Ramos (cell line): ENCODE measurements around the gene MITF.

ENCODE experiments used
- in situ Hi-C: fragments of 300-500 bp; cut with MboI; formaldehyde crosslinking; loops from one replicate; pipeline ENCODE4 v1.14.3; 2022; ENCODE audit warnings: low sequenced_read_pairs; ENCODE audit not compliant: unreplicated experiment

MITF gene

GRCh38 chr3:69938931-69939330, 199.7 kb downstream of the MITF start:
- in situ Hi-C loops = no loop called here

GRCh38 chr3:69941037-69941436, 201.8 kb downstream of the MITF start:
- in situ Hi-C loops = no loop called here

- in situ Hi-C loops = no loop called here
Measured at GRCh38 chr3:69941439-69942176, 202.3 kb downstream of the MITF start.

- in situ Hi-C loops = no loop called here
Measured at GRCh38 chr3:69944931-69945493, 205.7 kb downstream of the MITF start.

GRCh38 chr3:69948246-69948862, 209.1 kb downstream of the MITF start:
- in situ Hi-C loops = no loop called here

- in situ Hi-C loops = no loop called here
Measured at GRCh38 chr3:69951616-69952015, 212.4 kb downstream of the MITF start.

- in situ Hi-C loops = no loop called here
Measured at GRCh38 chr3:69959581-69959980, 220.3 kb downstream of the MITF start.

- in situ Hi-C loops = no loop called here
Measured at GRCh38 chr3:69961706-69962439, 222.6 kb downstream of the MITF start.

- in situ Hi-C loops = no loop called here
Measured at GRCh38 chr3:69963643-69964042, 224.4 kb downstream of the MITF start.

GRCh38 chr3:69967156-69967555, 227.9 kb downstream of the MITF start:
- in situ Hi-C loops = no loop called here

- in situ Hi-C loops = no loop called here
Measured at GRCh38 chr3:69970827-69971226, 231.6 kb downstream of the MITF start.

- in situ Hi-C loops = no loop called here
Measured at GRCh38 chr3:69972672-69973071, 233.4 kb downstream of the MITF start.

GRCh38 chr3:69976021-69976420, 236.8 kb downstream of the MITF start:
- in situ Hi-C loops = no loop called here

- in situ Hi-C loops = no loop called here
Measured at GRCh38 chr3:69983546-69984265, 244.4 kb downstream of the MITF start.

- in situ Hi-C loops = no loop called here
Measured at GRCh38 chr3:69985266-69985665, 246.0 kb downstream of the MITF start.

- in situ Hi-C loops = no loop called here
Measured at GRCh38 chr3:69986419-69986818, 247.2 kb downstream of the MITF start.

GRCh38 chr3:69987833-69988232, 248.6 kb downstream of the MITF start:
- in situ Hi-C loops = no loop called here

GRCh38 chr3:69993757-69994156, 254.5 kb downstream of the MITF start:
- in situ Hi-C loops = no loop called here

- in situ Hi-C loops = no loop called here
Measured at GRCh38 chr3:69994919-69995318, 255.7 kb downstream of the MITF start.

- in situ Hi-C loops = no loop called here
Measured at GRCh38 chr3:69997631-69998307, 258.5 kb downstream of the MITF start.
